Transverse colon (tissue), 4 donors: ENCODE measurements around the gene S100A14. TPM values are rescaled to one million over a fixed set of nuclear protein-coding genes. Genes with fewer than 3 reads are reported as not detected.
A peak's percentile ranks its signal among the peaks of the same experiment; 100 is the strongest.

Experiments used
- DNase-seq: peaks from one replicate; pipeline ENCODE4 v3.0.0-alpha.2; 2019
- H3K27ac ChIP-seq, 4 donors: fragments of 200-600 bp; sonication (generic); 2 replicates each; pipeline ENCODE4 v1.5.1; 2016 to 2018; ENCODE audit warnings: inconsistent platforms in 4 of 4
- H3K27me3 ChIP-seq: fragments of 200-600 bp; sonication (generic); 2 replicates; pipeline ENCODE4 v1.5.1; 2017; ENCODE audit warnings: inconsistent platforms
- H3K36me3 ChIP-seq, 4 donors: fragments of 200-600 bp; sonication (generic); 2 replicates each; pipeline ENCODE4 v1.5.1; 2017 to 2019; ENCODE audit warnings: inconsistent platforms in 4 of 4
- H3K4me1 ChIP-seq, 4 donors: fragments of 200-600 bp; sonication (generic); 2 replicates each; pipeline ENCODE4 v1.5.1; 2017 to 2020; ENCODE audit warnings: inconsistent platforms in 4 of 4
- H3K4me3 ChIP-seq, 4 donors: fragments of 200-600 bp; sonication (generic); 1 replicate in 1 of 4; 2 replicates in 3 of 4; pipeline versions ENCODE4 v1.5.1 to v1.6.1; 2017 to 2019; ENCODE audit warnings: inconsistent platforms in 4 of 4
- H3K9me3 ChIP-seq, 2 donors: fragments of 200-600 bp; sonication (generic); 2 replicates each; pipeline ENCODE4 v1.5.1; 2017 to 2019; ENCODE audit warnings: inconsistent platforms in 2 of 2
- CTCF ChIP-seq, 5 experiments: fragments of 200-600 bp in 3 of 5; fragments of 450-650 bp in 2 of 5; sonication (generic) in 3 of 5; IDR thresholded peaks; 1 replicate in 2 of 5; 2 replicates in 3 of 5; pipeline ENCODE4 v1.5.1; 2016 to 2017; ENCODE audit warnings: antibody characterized with exemption in 5 of 5, inconsistent platforms in 3 of 5, mild to moderate bottlenecking in 2 of 5, moderate library complexity in 1 of 5
- EP300 ChIP-seq: sonication (generic); formaldehyde crosslinking; IDR thresholded peaks from one replicate; pipeline ENCODE4 v1.6.1; 2017; ENCODE audit warnings: antibody characterized with exemption, low read depth
- POLR2A ChIP-seq: fragments of 450-650 bp; IDR thresholded peaks from one replicate; pipeline ENCODE4 v1.6.1; 2016; ENCODE audit warnings: antibody characterized with exemption, mild to moderate bottlenecking, moderate library complexity
- POLR2AphosphoS5 ChIP-seq, 3 donors: sonication (generic); formaldehyde crosslinking; IDR thresholded peaks; one replicate each; pipeline ENCODE4 v1.6.1; 2016; ENCODE audit warnings: antibody characterized with exemption in 3 of 3
- WGBS, 2 donors: methylation state at CpG; one replicate each; pipeline ENCODE4 v1.1.5; 2018; ENCODE audit warnings: low coverage in 1 of 2; 5-methylcytosine and 5-hydroxymethylcytosine counted together
- in situ Hi-C, 4 donors: fragments of 200-750 bp; cut with MboI; loops; one replicate each; pipeline versions ENCODE4 v1.15.0 to v1.15.1; 2017; ENCODE audit warnings: low sequenced_read_pairs in 3 of 4, low pct_ligation_motif_present in 1 of 4, low pct_unique_long_range_greater_than_20kb in 1 of 4
- intact Hi-C: fragments of 100-400 bp; cut with DNase I; formaldehyde crosslinking; loops from one replicate; pipeline ENCODE4 v1.15.1; 2023; ENCODE audit warnings: low total_unique reads
- total RNA-seq, 4 donors: library from RNA; depleted of rRNA; stranded (reverse); fragments of >200 nt; gene quantifications; one replicate each; pipeline ENCODE4 v1.1.0, GENCODE V29; 2016

The S100A14 gene
- total RNA-seq, 4 donors from 2014 or later = 134 to 514 (median 437) TPM

- Histone ChIP-seq H3K9me3 (no peaks in the 10 kb centered on the region), H3K27me3 (no peaks in the 10 kb centered on the region), H3K27ac (peak overlapping the region; percentile 89 to 97 (median 92)), H3K4me3 (peak overlapping the region; percentile 53 to 69 (median 60)), H3K36me3 (peaks cover 0 to 5% (median 0%) of the 10 kb centered on the region in 4 donors), H3K4me1 (peaks cover 40 to 85% (median 58%) of the 10 kb centered on the region in 4 donors)
- intact Hi-C loops = loop anchor here (5.0 kb wide), 1 partner anchor 35 kb away; no protein-coding TSS in a partner anchor
- WGBS, 2 donors = 32% methylated on average over 11 of the region's 11 CpGs; no CpG with 5 or more reads in 1 of the 2 donors
- in situ Hi-C loops = no loop called here
- no peak for DNase-seq
- no peak for TF ChIP-seq CTCF (IDR thresholded peaks at IDR 0.05)
- TF ChIP-seq POLR2A = no peak
- no peak for TF ChIP-seq EP300
- no peak for TF ChIP-seq POLR2AphosphoS5 (IDR thresholded peaks at IDR 0.05)
Measured at GRCh38 chr1:153612111-153612754, 3.9 kb downstream of the S100A14 start.

- DNase-seq = no peak
- peak overlapping the region; percentile 53 to 69 (median 60) for H3K4me3 ChIP-seq
- H3K36me3 ChIP-seq = peaks cover 0 to 11% (median 3%) of the 10 kb centered on the region in 4 donors
- TF ChIP-seq CTCF (IDR thresholded peaks at IDR 0.05) (no peak), POLR2AphosphoS5 (IDR thresholded peaks at IDR 0.05) (no peak), POLR2A (no peak), EP300 (no peak)
- in situ Hi-C loops = no loop called here
- H3K27ac ChIP-seq = peak overlapping the region; percentile 89 to 97 (median 92)
- H3K9me3 ChIP-seq = no peaks in the 10 kb centered on the region
- no peaks in the 10 kb centered on the region for H3K27me3 ChIP-seq
- peaks cover 31 to 77% (median 49%) of the 10 kb centered on the region in 4 donors for H3K4me1 ChIP-seq
- 38 to 65% methylated on average over 1 of the region's 1 CpG for WGBS, 2 donors
- intact Hi-C loops = loop anchor here (5.0 kb wide), 1 partner anchor 34 kb away; no protein-coding TSS in a partner anchor
Measured at GRCh38 chr1:153611356-153611755, 4.8 kb downstream of the S100A14 start.

- DNase-seq = no peak
- intact Hi-C loops = loop anchor here (5.0 kb wide), 1 partner anchor 34 kb away; no protein-coding TSS in a partner anchor
- 66% methylated on average over 7 of the region's 7 CpGs; no CpG with 5 or more reads in 1 of the 2 donors for WGBS, 2 donors
Measured at GRCh38 chr1:153610811-153611301, 5.3 kb downstream of the S100A14 start.

More at GRCh38 chr1:153610811-153611301, 5.3 kb downstream of the S100A14 start:
- TF ChIP-seq CTCF (IDR thresholded peaks at IDR 0.05) (no peak), EP300 (no peak), POLR2AphosphoS5 (IDR thresholded peaks at IDR 0.05) (no peak), POLR2A (no peak)
- Histone ChIP-seq H3K9me3 (no peaks in the 10 kb centered on the region), H3K4me1 (peaks cover 29 to 73% (median 47%) of the 10 kb centered on the region in 4 donors), H3K27me3 (no peaks in the 10 kb centered on the region), H3K36me3 (peaks cover 0 to 11% (median 3%) of the 10 kb centered on the region in 4 donors), H3K27ac (peak overlapping the region; percentile 89 to 97 (median 92)), H3K4me3 (peak overlapping the region in 3 of 4 donors; percentile 53 to 62 (median 57))
- in situ Hi-C loops = no loop called here
